Measurements from ENCODE around the gene PDE11A. TPM values are rescaled to one million over a fixed set of nuclear protein-coding genes. Genes with fewer than 3 reads are reported as not detected.
A peak's percentile ranks its signal among the peaks of the same experiment; 100 is the strongest.

PDE11A gene
- total RNA-seq, 4 donors from 2014 or later, result 0.85 to 2.3 (median 2.1) TPM; not detected in 1

GRCh38 chr2:177692783-177693269, 379.8 kb downstream of the PDE11A start:
- Histone ChIP-seq H3K27ac (peak overlapping the region; percentile 54 to 62), H3K27me3 (no peaks in the 10 kb centered on the region), H3K9me3 (no peaks in the 10 kb centered on the region), H3K36me3 (no peaks in the 10 kb centered on the region), H3K4me1 (peaks cover 0 to 4% of the 10 kb centered on the region in 2 donors), H3K4me3 (no peak overlapping the region)
- intact Hi-C loops (cut with DNase I; ENCODE audit: low total_unique reads), result no loop called here
- peak in 1 of 2 donors; percentile 32 for DNase-seq
- TF ChIP-seq POLR2A (IDR thresholded peaks at IDR 0.05) (no peak), CTCF (IDR thresholded peaks at IDR 0.05) (peak in 2 of 4 experiments; percentile 35 to 37)

GRCh38 chr2:177692042-177692782, 380.4 kb downstream of the PDE11A start:
- Histone ChIP-seq H3K4me3 (no peak overlapping the region), H3K4me1 (peaks cover 0 to 4% of the 10 kb centered on the region in 2 donors), H3K27ac (peak overlapping the region; percentile 54 to 62), H3K27me3 (no peaks in the 10 kb centered on the region), H3K9me3 (no peaks in the 10 kb centered on the region), H3K36me3 (no peaks in the 10 kb centered on the region)
- intact Hi-C loops (cut with DNase I; ENCODE audit: low total_unique reads), result no loop called here
- no peak for DNase-seq
- TF ChIP-seq POLR2A (IDR thresholded peaks at IDR 0.05) (no peak), CTCF (IDR thresholded peaks at IDR 0.05) (no peak)

GRCh38 chr2:177691177-177691576, 381.4 kb downstream of the PDE11A start:
- no peak for DNase-seq
- Histone ChIP-seq H3K27ac (no peak overlapping the region), H3K36me3 (no peaks in the 10 kb centered on the region), H3K9me3 (no peaks in the 10 kb centered on the region), H3K27me3 (no peaks in the 10 kb centered on the region), H3K4me3 (no peak overlapping the region), H3K4me1 (peaks cover 0 to 4% of the 10 kb centered on the region in 2 donors)
- intact Hi-C loops (cut with DNase I; ENCODE audit: low total_unique reads), result no loop called here
- TF ChIP-seq POLR2A (IDR thresholded peaks at IDR 0.05) (no peak), CTCF (IDR thresholded peaks at IDR 0.05) (no peak)

GRCh38 chr2:177689623-177690022, 383.0 kb downstream of the PDE11A start:
- Histone ChIP-seq H3K36me3 (no peaks in the 10 kb centered on the region), H3K4me3 (no peak overlapping the region), H3K4me1 (peaks cover 0 to 2% of the 10 kb centered on the region in 2 donors), H3K27ac (no peak overlapping the region), H3K27me3 (no peaks in the 10 kb centered on the region), H3K9me3 (no peaks in the 10 kb centered on the region)
- no peak for DNase-seq
- intact Hi-C loops (cut with DNase I; ENCODE audit: low total_unique reads), result no loop called here
- no peak for TF ChIP-seq CTCF (IDR thresholded peaks at IDR 0.05)
- no peak for TF ChIP-seq POLR2A (IDR thresholded peaks at IDR 0.05)

- no peak for DNase-seq
Measured at GRCh38 chr2:177688844-177689243, 383.7 kb downstream of the PDE11A start.

More at GRCh38 chr2:177688844-177689243, 383.7 kb downstream of the PDE11A start:
- no peak overlapping the region for H3K4me3 ChIP-seq
- intact Hi-C loops (cut with DNase I; ENCODE audit: low total_unique reads), result no loop called here
- no peaks in the 10 kb centered on the region for H3K9me3 ChIP-seq
- TF ChIP-seq CTCF (IDR thresholded peaks at IDR 0.05) (no peak), POLR2A (IDR thresholded peaks at IDR 0.05) (no peak)
- H3K36me3 ChIP-seq, result no peaks in the 10 kb centered on the region
- no peaks in the 10 kb centered on the region for H3K4me1 ChIP-seq
- no peaks in the 10 kb centered on the region for H3K27me3 ChIP-seq
- H3K27ac ChIP-seq, result no peak overlapping the region

Measured in uterus (tissue), 4 donors.